Measurements from ENCODE around the gene ITPKB.

Gene ITPKB

DNA sequence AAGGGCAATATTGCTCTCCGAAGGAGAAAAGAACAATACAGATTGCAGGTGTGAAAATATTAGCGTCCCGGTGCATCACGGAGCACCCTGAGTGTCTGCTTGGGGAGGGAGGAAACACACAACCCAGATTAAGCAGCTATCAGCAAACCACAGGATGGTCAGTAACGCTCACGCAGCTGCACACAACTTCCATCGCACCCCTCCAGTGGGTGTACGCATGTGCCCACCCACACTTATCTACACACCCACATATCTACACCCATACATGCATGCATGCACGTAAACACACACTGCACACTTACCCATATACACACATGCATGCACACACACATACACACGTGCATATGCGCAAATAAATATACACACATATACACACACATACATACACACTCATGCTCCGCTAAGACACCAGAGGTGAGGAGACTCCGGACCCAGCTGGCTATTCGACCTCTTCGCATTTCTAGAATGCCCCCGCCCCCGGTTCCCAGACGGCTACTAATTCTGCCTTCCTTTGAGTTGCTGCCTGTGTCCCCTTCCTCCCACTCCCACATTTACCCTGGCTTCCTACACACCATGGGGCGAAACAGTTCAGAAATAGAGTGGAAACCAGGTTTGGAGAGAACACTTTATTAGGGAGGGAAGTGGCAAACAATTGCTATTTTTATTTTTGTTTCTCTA, 26.2 kb downstream of the ITPKB start:
- no peak overlapping the region for H3K4me3 ChIP-seq (replicated peaks; ENCODE audit: low read depth, low read length)
- TF ChIP-seq, protein P1, sequence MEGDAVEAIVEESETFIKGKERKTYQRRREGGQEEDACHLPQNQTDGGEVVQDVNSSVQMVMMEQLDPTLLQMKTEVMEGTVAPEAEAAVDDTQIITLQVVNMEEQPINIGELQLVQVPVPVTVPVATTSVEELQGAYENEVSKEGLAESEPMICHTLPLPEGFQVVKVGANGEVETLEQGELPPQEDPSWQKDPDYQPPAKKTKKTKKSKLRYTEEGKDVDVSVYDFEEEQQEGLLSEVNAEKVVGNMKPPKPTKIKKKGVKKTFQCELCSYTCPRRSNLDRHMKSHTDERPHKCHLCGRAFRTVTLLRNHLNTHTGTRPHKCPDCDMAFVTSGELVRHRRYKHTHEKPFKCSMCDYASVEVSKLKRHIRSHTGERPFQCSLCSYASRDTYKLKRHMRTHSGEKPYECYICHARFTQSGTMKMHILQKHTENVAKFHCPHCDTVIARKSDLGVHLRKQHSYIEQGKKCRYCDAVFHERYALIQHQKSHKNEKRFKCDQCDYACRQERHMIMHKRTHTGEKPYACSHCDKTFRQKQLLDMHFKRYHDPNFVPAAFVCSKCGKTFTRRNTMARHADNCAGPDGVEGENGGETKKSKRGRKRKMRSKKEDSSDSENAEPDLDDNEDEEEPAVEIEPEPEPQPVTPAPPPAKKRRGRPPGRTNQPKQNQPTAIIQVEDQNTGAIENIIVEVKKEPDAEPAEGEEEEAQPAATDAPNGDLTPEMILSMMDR (IDR thresholded peaks at IDR 0.05; ENCODE audit: low read length, missing control alignments) = no peak
- no peak for DNase-seq (ENCODE audit: low read depth)

DNA sequence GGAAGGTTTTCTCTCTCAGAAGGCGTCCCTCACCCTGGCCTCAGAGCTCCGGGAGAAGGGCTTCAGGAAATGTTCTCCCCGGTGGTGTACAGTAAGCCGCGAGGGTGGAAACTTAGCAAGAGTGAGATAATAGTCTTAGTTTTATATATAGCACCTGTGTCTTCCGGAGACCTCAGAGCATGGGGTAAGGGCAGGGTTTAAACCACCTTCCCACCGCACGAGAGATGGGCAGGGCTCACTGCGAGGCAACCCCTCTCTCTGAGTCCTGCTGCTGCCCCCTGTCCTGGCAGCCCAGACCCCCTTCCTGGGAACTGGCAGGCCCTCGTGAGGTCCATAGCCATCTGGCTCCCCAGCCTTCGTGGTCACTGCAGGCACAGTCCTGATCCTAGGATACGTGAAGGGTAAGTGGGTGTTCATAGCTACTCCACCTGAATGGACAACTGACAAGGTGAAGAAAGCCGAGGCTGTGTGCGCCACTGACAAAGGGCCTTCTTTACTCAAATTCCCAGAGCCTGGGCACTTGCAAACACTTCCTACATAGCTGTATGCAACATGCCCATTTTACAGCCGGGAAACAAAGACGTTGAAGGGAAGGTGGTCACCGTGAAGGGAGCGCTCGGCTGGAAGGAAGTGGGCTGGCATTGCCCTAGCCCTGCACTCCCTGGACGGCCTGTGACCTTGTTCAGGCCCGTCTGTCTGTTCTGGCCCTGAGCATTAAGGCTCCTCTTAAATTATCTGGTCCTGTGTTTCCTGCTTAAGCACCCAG, 26.9 kb downstream of the ITPKB start:
- TF ChIP-seq, protein P1 (IDR thresholded peaks at IDR 0.05; ENCODE audit: low read length, missing control alignments) = no peak
- no peak for DNase-seq (ENCODE audit: low read depth)
- H3K4me3 ChIP-seq (replicated peaks; ENCODE audit: low read depth, low read length) = no peak overlapping the region

DNA sequence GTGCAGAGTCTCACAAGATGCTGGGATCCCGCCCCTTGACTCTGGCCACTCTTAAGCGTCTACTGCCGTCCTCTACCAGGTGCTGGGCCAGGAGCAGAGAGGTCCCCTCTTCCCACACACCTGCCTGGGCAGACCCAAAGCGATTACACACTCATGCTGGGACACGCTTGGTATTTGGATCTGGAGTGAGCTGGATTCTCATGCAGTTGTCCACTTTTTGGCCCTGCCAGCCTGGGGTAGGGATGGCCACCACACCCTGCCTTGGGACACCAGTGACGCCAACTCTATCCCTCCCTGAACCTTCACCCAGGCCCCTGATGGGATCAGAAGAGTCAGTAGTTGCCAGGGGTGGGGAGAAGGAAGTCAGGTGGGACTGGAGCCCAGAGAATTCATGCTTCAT, 28.6 kb downstream of the ITPKB start:
- TF ChIP-seq, protein P1 (IDR thresholded peaks at IDR 0.05; ENCODE audit: low read length, missing control alignments) = no peak
- no peak for DNase-seq (ENCODE audit: low read depth)
- no peak overlapping the region for H3K4me3 ChIP-seq (replicated peaks; ENCODE audit: low read depth, low read length)

DNA sequence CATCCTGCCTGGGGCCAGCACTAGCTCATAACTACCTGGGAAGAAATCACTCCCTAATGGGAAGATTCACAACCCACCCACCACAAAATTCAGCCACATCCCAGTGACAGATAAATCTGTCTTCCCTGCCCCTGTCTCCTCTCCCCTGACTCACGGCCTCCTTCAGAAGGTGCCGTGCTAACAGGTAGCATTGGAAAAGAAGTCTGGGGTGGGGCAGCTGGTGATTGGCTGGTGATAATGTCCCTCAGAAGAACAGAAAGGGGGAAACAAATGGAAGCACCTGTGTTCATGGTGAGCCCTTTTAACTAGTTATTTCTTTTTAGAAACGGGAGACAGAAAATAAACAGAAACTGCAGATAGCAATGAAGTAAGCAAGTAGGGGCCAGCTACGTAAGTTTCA, 29.1 kb downstream of the ITPKB start:
- TF ChIP-seq, protein P1 (IDR thresholded peaks at IDR 0.05; ENCODE audit: low read length, missing control alignments) = no peak
- no peak overlapping the region for H3K4me3 ChIP-seq (replicated peaks; ENCODE audit: low read depth, low read length)
- no peak for DNase-seq (ENCODE audit: low read depth)

DNA sequence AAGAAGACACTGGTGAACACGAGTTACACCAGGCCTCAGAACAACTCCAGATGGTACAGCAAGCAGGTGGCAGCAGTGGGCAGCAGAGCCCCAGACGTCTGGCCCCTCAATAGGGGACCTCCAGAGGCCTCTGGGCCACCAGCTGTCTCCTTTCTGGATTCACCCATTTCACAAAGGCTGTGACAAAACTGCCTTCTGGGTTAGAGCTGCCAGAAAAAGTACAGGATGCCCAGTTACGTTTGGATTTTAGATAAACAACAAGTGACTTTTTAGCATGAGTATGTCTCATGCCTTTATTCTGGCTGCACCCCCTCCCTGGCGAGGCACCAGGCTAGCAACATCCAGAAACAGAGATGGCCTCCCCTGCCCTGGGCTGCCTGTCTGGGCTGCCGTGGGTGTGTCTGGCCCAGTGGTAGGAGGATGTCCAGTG, 30.1 kb downstream of the ITPKB start:
- TF ChIP-seq, protein P1 (IDR thresholded peaks at IDR 0.05; ENCODE audit: low read length, missing control alignments) = no peak
- no peak for DNase-seq (ENCODE audit: low read depth)
- no peak overlapping the region for H3K4me3 ChIP-seq (replicated peaks; ENCODE audit: low read depth, low read length)

DNA sequence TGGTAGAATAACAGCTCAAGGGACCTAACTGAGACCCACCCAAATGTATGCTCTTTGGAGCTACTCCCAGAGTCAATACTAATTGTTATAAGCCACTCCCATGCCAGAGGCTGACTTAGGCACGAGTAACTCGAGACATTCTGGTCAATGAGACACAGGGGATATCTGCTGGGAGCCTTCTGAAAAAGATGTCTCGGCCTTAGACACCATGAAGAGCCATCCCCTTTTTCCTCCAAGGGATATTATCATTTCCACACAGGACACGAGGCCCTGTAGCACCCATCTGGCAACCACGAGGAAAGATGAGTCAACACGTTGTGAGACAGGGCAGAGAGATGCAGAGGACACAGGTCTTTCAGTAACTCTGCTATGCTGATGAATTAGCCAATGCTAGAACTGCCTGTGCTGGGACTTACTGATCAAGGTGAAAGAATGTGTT, 30.7 kb downstream of the ITPKB start:
- no peak overlapping the region for H3K4me3 ChIP-seq (replicated peaks; ENCODE audit: low read depth, low read length)
- TF ChIP-seq, protein P1 (IDR thresholded peaks at IDR 0.05; ENCODE audit: low read length, missing control alignments) = no peak
- DNase-seq (ENCODE audit: low read depth) = peak; percentile 75
